ENCODE measurements around the gene IQCM. TPM values are rescaled to one million over a fixed set of nuclear protein-coding genes. Genes with fewer than 3 reads are reported as not detected.

IQCM gene
- total RNA-seq, 1 donor from 2014 or later = not detected

GRCh38 chr4:149719357-149719756 is 96.3 kb downstream of the IQCM start:
- ChIA-PET POLR2A (no interaction called here), CTCF (no interaction called here)
- ATAC-seq (ENCODE audit: low read depth) = no peak
- Mint-ChIP-seq H3K4me3 (no peak overlapping the region), H3K36me3 (ENCODE audit: low read depth) (no peaks in the 10 kb centered on the region), H3K27me3 (no peaks in the 10 kb centered on the region), H3K27ac (no peak overlapping the region), H3K4me1 (no peaks in the 10 kb centered on the region), H3K9me3 (peaks cover 3% of the 10 kb centered on the region)
- no peak for DNase-seq
- intact Hi-C loops (cut with micrococcal nuclease) = no loop called here
- no peak for TF ChIP-seq CTCF (IDR thresholded peaks at IDR 0.05)

- POLR2A ChIA-PET = no interaction called here
Measured at GRCh38 chr4:149718500-149718899, 97.1 kb downstream of the IQCM start.

GRCh38 chr4:149716728-149717127 is 98.9 kb downstream of the IQCM start:
- TF ChIP-seq CTCF (IDR thresholded peaks at IDR 0.05) = no peak
- CTCF ChIA-PET = no interaction called here
- H3K36me3 Mint-ChIP-seq (ENCODE audit: low read depth) = no peaks in the 10 kb centered on the region
- ATAC-seq (ENCODE audit: low read depth) (no peak), DNase-seq (no peak)
- H3K9me3 Mint-ChIP-seq = peaks cover 3% of the 10 kb centered on the region
- H3K27ac Mint-ChIP-seq = no peak overlapping the region
- H3K27me3 Mint-ChIP-seq = no peaks in the 10 kb centered on the region
- POLR2A ChIA-PET = no interaction called here
- H3K4me1 Mint-ChIP-seq = no peaks in the 10 kb centered on the region
- intact Hi-C loops (cut with micrococcal nuclease) = no loop called here
- H3K4me3 Mint-ChIP-seq = no peak overlapping the region

More at GRCh38 chr4:149718500-149718899, 97.1 kb downstream of the IQCM start:
- H3K36me3 Mint-ChIP-seq (ENCODE audit: low read depth) = no peaks in the 10 kb centered on the region
- H3K27me3 Mint-ChIP-seq = no peaks in the 10 kb centered on the region
- CTCF ChIA-PET = no interaction called here
- TF ChIP-seq CTCF (IDR thresholded peaks at IDR 0.05) = no peak
- no peak overlapping the region for H3K27ac Mint-ChIP-seq
- intact Hi-C loops (cut with micrococcal nuclease) = no loop called here
- no peak overlapping the region for H3K4me3 Mint-ChIP-seq
- ATAC-seq (ENCODE audit: low read depth) (no peak), DNase-seq (no peak)
- no peaks in the 10 kb centered on the region for H3K4me1 Mint-ChIP-seq
- H3K9me3 Mint-ChIP-seq = peaks cover 3% of the 10 kb centered on the region

GRCh38 chr4:149715822-149716585 is 99.6 kb downstream of the IQCM start:
- POLR2A ChIA-PET = no interaction called here
- Mint-ChIP-seq H3K27ac (no peak overlapping the region), H3K4me3 (no peak overlapping the region), H3K9me3 (peaks cover 3% of the 10 kb centered on the region), H3K4me1 (no peaks in the 10 kb centered on the region), H3K27me3 (no peaks in the 10 kb centered on the region), H3K36me3 (ENCODE audit: low read depth) (no peaks in the 10 kb centered on the region)
- CTCF ChIA-PET = no interaction called here
- DNase-seq (no peak), ATAC-seq (ENCODE audit: low read depth) (no peak)
- TF ChIP-seq CTCF (IDR thresholded peaks at IDR 0.05) = no peak
- intact Hi-C loops (cut with micrococcal nuclease) = no loop called here

- DNase-seq (no peak), ATAC-seq (ENCODE audit: low read depth) (no peak)
- POLR2A ChIA-PET = no interaction called here
- CTCF ChIA-PET = no interaction called here
- intact Hi-C loops (cut with micrococcal nuclease) = no loop called here
- Mint-ChIP-seq H3K9me3 (peaks cover 3% of the 10 kb centered on the region), H3K36me3 (ENCODE audit: low read depth) (no peaks in the 10 kb centered on the region), H3K4me3 (no peak overlapping the region), H3K4me1 (no peaks in the 10 kb centered on the region), H3K27ac (no peak overlapping the region), H3K27me3 (no peaks in the 10 kb centered on the region)
- no peak for TF ChIP-seq CTCF (IDR thresholded peaks at IDR 0.05)
Measured at GRCh38 chr4:149713031-149713430, 102.6 kb downstream of the IQCM start.
